ENCODE results near the gene MYPN. TPM values are rescaled to one million over a fixed set of nuclear protein-coding genes. Genes with fewer than 3 reads are reported as not detected.
"Not testable (repeated sequence)": the region's sequence is repeated elsewhere in the genome, so short reads cannot be mapped to it uniquely, and the experiment has no call there.

MYPN gene
- total RNA-seq, 2 donors from 2014 or later = 0.23 to 2.5 TPM

GRCh38 chr10:68158031-68158430 lies 48.7 kb downstream of the MYPN start:
- intact Hi-C loops (cut with DNase I) = loop anchor here in 1 of 2 donors (5.0 kb wide), 1 partner anchor 301 kb away; no protein-coding TSS in a partner anchor
- no peak for DNase-seq (ENCODE audit: low spot score)

GRCh38 chr10:68163735-68164134 lies 54.4 kb downstream of the MYPN start:
- intact Hi-C loops (cut with DNase I) = loop anchor here in 1 of 2 donors (10.0 kb wide), 1 partner anchor 79 kb away; no protein-coding TSS in a partner anchor
- no peak for DNase-seq (ENCODE audit: low spot score)

- DNase-seq (ENCODE audit: low spot score) = no peak
- intact Hi-C loops (cut with DNase I) = loop anchor here in 1 of 2 donors (10.0 kb wide), 1 partner anchor 81 kb away; no protein-coding TSS in a partner anchor
Measured at GRCh38 chr10:68165643-68166042, 56.4 kb downstream of the MYPN start.

GRCh38 chr10:68166871-68167585 lies 57.7 kb downstream of the MYPN start:
- DNase-seq (ENCODE audit: low spot score) = no peak
- intact Hi-C loops (cut with DNase I) = loop anchor here in 1 of 2 donors (10.0 kb wide), 1 partner anchor 82 kb away; no protein-coding TSS in a partner anchor

- intact Hi-C loops (cut with DNase I) = loop anchor here in 1 of 2 donors (10.0 kb wide), 1 partner anchor 83 kb away; no protein-coding TSS in a partner anchor
- no peak for DNase-seq (ENCODE audit: low spot score)
Measured at GRCh38 chr10:68167586-68168189, 58.4 kb downstream of the MYPN start.

GRCh38 chr10:68171539-68172080 lies 62.3 kb downstream of the MYPN start:
- no peak for DNase-seq (ENCODE audit: low spot score)
- intact Hi-C loops (cut with DNase I) = no loop called here

GRCh38 chr10:68172324-68172723 lies 63.0 kb downstream of the MYPN start:
- no peak for DNase-seq (ENCODE audit: low spot score)
- intact Hi-C loops (cut with DNase I) = no loop called here

GRCh38 chr10:68175949-68176348 lies 66.7 kb downstream of the MYPN start:
- no peak for DNase-seq (ENCODE audit: low spot score)
- intact Hi-C loops (cut with DNase I) = no loop called here

- intact Hi-C loops (cut with DNase I) = no loop called here
- DNase-seq (ENCODE audit: low spot score) = no peak
Measured at GRCh38 chr10:68176797-68177196, 67.5 kb downstream of the MYPN start.

- no peak for DNase-seq (ENCODE audit: low spot score)
- intact Hi-C loops (cut with DNase I) = no loop called here
Measured at GRCh38 chr10:68178592-68178991, 69.3 kb downstream of the MYPN start.

GRCh38 chr10:68179016-68179415 lies 69.7 kb downstream of the MYPN start:
- intact Hi-C loops (cut with DNase I) = no loop called here
- DNase-seq (ENCODE audit: low spot score) = no peak

- intact Hi-C loops (cut with DNase I) = no loop called here
Measured at GRCh38 chr10:68180490-68180889, 71.2 kb downstream of the MYPN start.

GRCh38 chr10:68184546-68184945 lies 75.3 kb downstream of the MYPN start:
- DNase-seq (ENCODE audit: low spot score) = no peak

More at GRCh38 chr10:68180490-68180889, 71.2 kb downstream of the MYPN start:
- DNase-seq (ENCODE audit: low spot score) = no peak

GRCh38 chr10:68185085-68185484 lies 75.8 kb downstream of the MYPN start:
- intact Hi-C loops (cut with DNase I) = no loop called here
- DNase-seq (ENCODE audit: low spot score) = no peak

More at GRCh38 chr10:68184546-68184945, 75.3 kb downstream of the MYPN start:
- intact Hi-C loops (cut with DNase I) = no loop called here

GRCh38 chr10:68188835-68189234 lies 79.5 kb downstream of the MYPN start:
- DNase-seq (ENCODE audit: low spot score) = no peak
- intact Hi-C loops (cut with DNase I) = no loop called here

GRCh38 chr10:68192113-68192512 lies 82.8 kb downstream of the MYPN start:
- no peak for DNase-seq (ENCODE audit: low spot score)
- intact Hi-C loops (cut with DNase I) = no loop called here

- intact Hi-C loops (cut with DNase I) = no loop called here
- no peak for DNase-seq (ENCODE audit: low spot score)
Measured at GRCh38 chr10:68194290-68194689, 85.0 kb downstream of the MYPN start.

GRCh38 chr10:68195776-68196175 lies 86.5 kb downstream of the MYPN start:
- intact Hi-C loops (cut with DNase I); DNase-seq (ENCODE audit: low spot score): not testable (repeated sequence)

- intact Hi-C loops (cut with DNase I) = no loop called here
Measured at GRCh38 chr10:68196701-68197100, 87.4 kb downstream of the MYPN start.

GRCh38 chr10:68202960-68203353 lies 93.7 kb downstream of the MYPN start:
- DNase-seq (ENCODE audit: low spot score) = no peak
- intact Hi-C loops (cut with DNase I) = no loop called here

More at GRCh38 chr10:68196701-68197100, 87.4 kb downstream of the MYPN start:
- no peak for DNase-seq (ENCODE audit: low spot score)

All from posterior vena cava (tissue), 2 donors.